Lung (tissue), 12 donors: ENCODE measurements around the gene SIGLEC6. TPM values are rescaled to one million over a fixed set of nuclear protein-coding genes. Genes with fewer than 3 reads are reported as not detected.

Experiments
- ATAC-seq: fragments of 200-7000 bp; cut with Tn5 transposase; one replicate; pipeline ENCODE4 v1.9.1; 2020; ENCODE audit warnings: moderate number of reproducible peaks; ENCODE audit not compliant: insufficient read depth, low FRiP score
- DNase-seq, 3 donors: peaks; one replicate each; pipeline ENCODE4 v3.0.0-alpha.2; 2013 to 2017
- H3K27ac ChIP-seq, 2 donors: one replicate each; pipeline ENCODE4 v1.5.1; 2013; ENCODE audit warnings: mild to moderate bottlenecking in 2 of 2, moderate library complexity in 2 of 2, control low read depth in 1 of 2, inconsistent platforms in 1 of 2, low read depth in 1 of 2, low read length in 1 of 2
- H3K27me3 ChIP-seq, 3 donors: one replicate each; pipeline ENCODE4 v1.5.1; 2013; ENCODE audit warnings: low read length in 2 of 3; ENCODE audit not compliant: control insufficient read depth in 3 of 3, insufficient read depth in 3 of 3
- H3K36me3 ChIP-seq, 4 donors: one replicate each; pipeline ENCODE4 v1.5.1; 2013; ENCODE audit warnings: low read length in 4 of 4, mild to moderate bottlenecking in 1 of 4, moderate library complexity in 1 of 4; ENCODE audit not compliant: control insufficient read depth in 4 of 4, insufficient read depth in 4 of 4
- H3K4me1 ChIP-seq, 5 donors: one replicate each; pipeline ENCODE4 v1.5.1; 2013; ENCODE audit warnings: low read length in 5 of 5, mild to moderate bottlenecking in 2 of 5, moderate library complexity in 1 of 5; ENCODE audit not compliant: control insufficient read depth in 5 of 5, insufficient read depth in 5 of 5
- H3K4me3 ChIP-seq: one replicate; pipeline ENCODE4 v1.5.1; 2013; ENCODE audit warnings: mild to moderate bottlenecking, control low read depth, moderate library complexity
- H3K9ac ChIP-seq, 2 donors: one replicate each; pipeline ENCODE4 v1.5.1; 2013; ENCODE audit warnings: low read length in 2 of 2, control low read depth in 1 of 2; ENCODE audit not compliant: insufficient read depth in 1 of 2
- H3K9me3 ChIP-seq, 4 donors: one replicate each; pipeline ENCODE4 v1.5.1; 2013; ENCODE audit warnings: low read length in 3 of 4, mild to moderate bottlenecking in 1 of 4, moderate library complexity in 1 of 4; ENCODE audit not compliant: control insufficient read depth in 4 of 4, insufficient read depth in 3 of 4
- CTCF ChIP-seq: IDR thresholded peaks from 2 replicates; pipeline ENCODE4 v1.5.1; 2012; ENCODE audit warnings: mild to moderate bottlenecking; ENCODE audit errors: control extremely low read depth, extremely low read depth
- WGBS, 2 donors: extraction: QIAGEN DNeasy Blood & Tissue Kit; methylation state at CpG; one replicate each; pipeline ENCODE4 v1.1.7; 2013; 5-methylcytosine and 5-hydroxymethylcytosine counted together
- polyA plus RNA-seq, 2 donors: library from polyadenylated mRNA; stranded (reverse); fragments of 200-250 nt; gene quantifications; one replicate each; pipeline ENCODE4 v1.2.1, GENCODE V29; 2013
- total RNA-seq, 2 donors: library from RNA; depleted of rRNA in 1 of 2; stranded (reverse); fragments of >200 nt in 1 of 2; gene quantifications; one replicate each; pipeline ENCODE4 v1.2.1, GENCODE V29; 2014 to 2021
- donor health status: control.
- donor health status: control.
- donor health status: Bipolar disorder and iron deficiency.
- donor health status: healthy.
- donor health status: DM: yes; HTN: yes; CAD: no.

SIGLEC6 gene
- total and polyA plus RNA-seq, 4 donors: 0.23 to 5.3 (median 0.45) TPM

- Histone ChIP-seq H3K4me3 (no peak overlapping the region), H3K9ac (no peak overlapping the region), H3K9me3 (no peaks in the 10 kb centered on the region), H3K36me3 (no peaks in the 10 kb centered on the region), H3K4me1 (no peaks in the 10 kb centered on the region), H3K27me3 (peaks cover 0 to 2% (median 0%) of the 10 kb centered on the region in 3 donors), H3K27ac (no peak overlapping the region)
- no peak for ATAC-seq
- TF ChIP-seq CTCF: no peak
- 48 to 57% methylated on average over 1 of the region's 1 CpG for WGBS, 2 donors
- DNase-seq: no peak
Measured at GRCh38 chr19:51559240-51559639, 27.8 kb upstream of the SIGLEC6 start.

GRCh38 chr19:51552996-51553725, 21.7 kb upstream of the SIGLEC6 start:
- Histone ChIP-seq H3K27ac (no peak overlapping the region), H3K27me3 (no peaks in the 10 kb centered on the region), H3K9me3 (peaks cover 0 to 4% (median 0%) of the 10 kb centered on the region in 4 donors), H3K36me3 (no peaks in the 10 kb centered on the region), H3K4me1 (no peaks in the 10 kb centered on the region), H3K4me3 (no peak overlapping the region), H3K9ac (no peak overlapping the region)
- no peak for TF ChIP-seq CTCF
- ATAC-seq (peak; percentile 77), DNase-seq (peak; percentile 82 to 89 (median 83))
- WGBS, 2 donors: 7 to 10% methylated on average over 20 of the region's 20 CpGs

GRCh38 chr19:51552608-51552995, 21.1 kb upstream of the SIGLEC6 start:
- H3K4me1 ChIP-seq: no peaks in the 10 kb centered on the region
- no peak overlapping the region for H3K27ac ChIP-seq
- H3K4me3 ChIP-seq: no peak overlapping the region
- WGBS, 2 donors: 18 to 22% methylated on average over 1 of the region's 1 CpG
- DNase-seq (no peak), ATAC-seq (no peak)
- no peak overlapping the region for H3K9ac ChIP-seq
- peaks cover 0 to 4% (median 0%) of the 10 kb centered on the region in 4 donors for H3K9me3 ChIP-seq
- no peaks in the 10 kb centered on the region for H3K36me3 ChIP-seq
- H3K27me3 ChIP-seq: no peaks in the 10 kb centered on the region
- TF ChIP-seq CTCF: no peak
